ENCODE measurements around the gene ZNF664.

Gene ZNF664

DNA sequence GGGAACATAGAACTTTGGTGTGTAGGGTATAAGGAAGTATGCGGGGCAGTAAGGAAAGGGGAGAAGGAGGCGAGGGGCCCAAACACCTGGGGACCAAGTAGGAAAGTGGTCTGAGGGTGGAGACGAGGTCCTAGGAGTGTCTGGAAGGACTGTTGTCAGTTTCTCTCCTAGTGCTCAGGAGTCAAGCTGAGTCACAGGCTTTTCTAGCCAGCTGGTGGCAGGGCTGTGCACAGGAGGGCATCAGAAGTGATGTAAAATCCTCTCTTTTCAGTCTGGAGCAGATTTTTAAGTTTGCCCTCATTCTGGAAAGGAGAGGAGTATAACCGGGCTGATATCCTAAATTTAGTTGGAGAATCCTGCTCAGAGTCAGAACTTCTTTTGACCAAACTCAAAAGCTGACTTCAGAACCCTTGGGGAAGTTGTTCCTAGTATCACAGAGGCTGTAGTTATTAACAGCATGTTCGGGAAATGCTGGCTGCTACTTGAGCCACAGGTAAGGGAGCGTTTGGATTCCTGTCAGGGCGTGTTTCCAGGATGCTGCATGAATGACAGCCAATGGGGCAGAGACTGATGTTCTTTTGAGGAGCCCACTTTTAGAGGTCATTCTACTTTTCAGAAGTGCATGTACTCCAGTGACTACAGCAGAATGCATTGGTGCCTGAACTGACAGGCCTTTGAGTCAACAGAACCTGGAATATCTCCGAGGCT, 19.3 kb downstream of the ZNF664 start:
- DNase-seq: no peak

DNA sequence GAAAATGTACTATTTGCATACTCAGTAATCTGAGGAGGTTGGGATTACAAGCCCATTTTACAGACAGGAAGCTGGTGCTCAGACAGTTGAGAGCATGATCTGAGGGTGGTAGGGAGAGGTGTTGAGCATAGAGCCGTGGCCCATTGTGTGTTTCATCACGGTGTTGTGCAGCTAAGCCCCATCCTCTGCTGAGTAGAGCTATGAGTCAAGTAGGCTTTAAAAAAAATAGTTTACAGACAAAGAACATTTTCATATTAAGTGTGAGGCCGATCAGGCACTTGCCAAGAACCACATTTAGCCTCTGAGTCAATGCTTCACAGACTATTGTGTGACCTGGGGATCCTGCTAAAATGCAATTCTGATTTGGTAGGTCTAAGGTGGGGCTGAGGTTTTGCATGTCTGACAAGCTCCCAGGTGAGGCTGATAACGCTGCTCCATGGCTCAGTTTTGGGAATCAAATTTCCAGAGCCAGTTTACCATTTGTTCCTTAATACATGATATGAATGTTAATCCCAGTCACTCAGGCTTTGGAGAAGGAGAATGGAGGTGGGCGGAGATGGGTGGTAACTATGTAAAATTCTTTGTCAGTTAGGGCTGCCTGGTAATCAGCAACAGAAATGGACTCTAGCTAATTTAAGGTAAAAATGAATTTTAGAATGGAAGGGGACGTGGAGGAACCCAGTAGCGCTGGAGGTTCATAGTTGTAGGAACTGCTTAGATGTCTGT, 22.2 kb downstream of the ZNF664 start:
- DNase-seq: no peak

DNA sequence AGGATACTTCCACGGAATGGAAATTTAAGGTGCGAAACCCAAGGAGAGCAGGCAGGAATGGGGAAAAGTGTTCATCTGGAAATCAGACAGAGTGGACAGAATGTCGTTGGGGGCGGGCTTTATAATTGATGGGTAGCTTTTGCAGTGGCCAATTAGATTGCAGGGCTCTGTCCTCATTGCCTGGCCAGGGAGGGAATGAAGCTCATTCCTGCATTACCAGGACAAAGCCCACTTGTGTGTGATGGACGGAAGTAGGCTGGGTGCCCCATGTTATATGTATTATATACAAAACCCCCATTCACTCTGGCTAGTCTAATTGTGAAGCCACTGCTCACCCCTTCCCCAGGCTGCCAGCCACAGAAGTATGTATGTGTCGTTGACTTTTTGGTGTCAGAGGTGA, 23.6 kb downstream of the ZNF664 start:
- DNase-seq: no peak

DNA sequence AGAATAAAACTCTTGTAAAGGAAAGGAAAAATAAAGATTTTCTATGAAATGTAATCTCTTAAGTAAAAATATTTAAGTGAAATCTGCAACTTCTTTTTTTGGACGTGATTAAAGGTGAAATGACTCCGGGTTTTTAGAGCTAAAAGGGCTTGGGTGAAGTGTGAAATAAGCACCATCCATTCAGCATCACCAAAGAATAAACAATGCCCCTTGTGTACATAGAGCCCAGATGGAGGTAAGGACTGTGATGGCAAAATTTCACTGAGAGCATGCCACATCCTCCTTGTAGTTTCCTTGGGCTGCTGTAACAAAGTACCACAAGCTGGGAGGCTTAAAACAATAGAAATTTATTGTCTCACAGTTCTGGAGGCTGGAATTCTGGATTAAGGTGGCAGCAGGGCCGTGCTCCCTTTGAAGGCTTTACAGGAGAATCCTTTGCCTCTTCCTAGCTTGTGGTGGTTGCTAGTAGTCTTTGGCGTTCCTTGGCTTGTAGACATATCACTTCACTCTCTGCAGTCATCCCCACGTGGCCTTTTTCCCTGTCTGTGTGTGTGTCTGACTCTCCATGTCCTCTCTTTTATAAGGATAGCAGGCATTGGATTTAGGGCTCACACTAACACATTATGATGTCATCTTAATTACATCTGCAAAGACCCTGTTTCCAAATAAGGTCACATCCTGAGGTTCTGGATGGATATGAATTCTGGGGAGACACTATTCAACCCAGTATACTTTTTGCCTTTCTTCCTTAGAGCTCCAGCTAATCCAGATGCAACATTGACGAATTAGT, 24.2 kb downstream of the ZNF664 start:
- no peak for DNase-seq

DNA sequence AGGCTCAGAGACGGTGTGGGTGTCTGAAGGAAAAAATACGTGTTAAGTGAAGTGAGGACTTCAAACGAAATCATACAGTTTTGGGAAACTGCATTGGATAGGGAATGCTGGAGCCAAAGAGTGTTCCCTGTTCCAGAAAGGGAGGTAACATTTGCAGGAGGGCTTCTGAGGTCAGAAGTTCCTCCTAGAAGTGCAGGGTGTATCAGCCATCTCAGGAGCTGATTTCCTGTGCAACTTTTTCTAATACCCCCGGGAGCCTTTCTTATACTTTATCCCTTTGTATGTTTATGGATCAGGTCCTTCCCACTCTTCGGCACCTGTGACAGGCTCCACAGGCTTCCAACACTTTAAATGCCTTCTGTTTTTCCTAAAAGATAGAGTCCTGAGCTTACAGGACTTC, 24.9 kb downstream of the ZNF664 start:
- no peak for DNase-seq

DNA sequence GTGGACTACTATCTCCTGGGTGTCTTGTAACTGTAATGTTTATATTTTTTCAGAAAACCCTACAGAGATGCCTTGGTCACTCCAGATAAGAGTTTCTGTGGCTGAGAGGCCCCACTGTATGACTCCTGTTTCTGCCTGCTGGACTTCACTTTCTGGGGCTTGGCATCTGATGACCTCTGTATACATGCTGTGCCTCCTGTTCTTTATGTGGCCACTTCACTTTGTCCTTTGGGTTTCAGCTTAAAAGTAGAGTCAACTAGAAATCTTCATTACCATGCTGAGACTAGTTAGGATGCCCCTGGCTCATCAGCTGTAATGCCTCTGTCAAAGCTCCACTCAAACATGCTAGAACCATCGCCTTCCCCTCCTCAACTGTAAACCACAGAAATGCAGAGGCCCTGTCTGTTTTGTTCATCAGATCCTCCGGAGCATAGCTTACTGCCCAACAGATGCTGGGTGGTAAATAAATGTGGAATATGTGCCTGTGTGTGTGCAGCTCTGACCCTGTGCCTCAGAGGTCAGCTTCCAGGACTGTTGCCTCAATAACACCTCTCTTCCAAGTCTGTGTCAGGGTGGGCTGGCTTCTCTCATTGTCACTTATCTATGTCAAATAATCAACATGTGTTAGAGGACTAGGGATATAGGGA, 25.5 kb downstream of the ZNF664 start:
- DNase-seq: no peak

DNA sequence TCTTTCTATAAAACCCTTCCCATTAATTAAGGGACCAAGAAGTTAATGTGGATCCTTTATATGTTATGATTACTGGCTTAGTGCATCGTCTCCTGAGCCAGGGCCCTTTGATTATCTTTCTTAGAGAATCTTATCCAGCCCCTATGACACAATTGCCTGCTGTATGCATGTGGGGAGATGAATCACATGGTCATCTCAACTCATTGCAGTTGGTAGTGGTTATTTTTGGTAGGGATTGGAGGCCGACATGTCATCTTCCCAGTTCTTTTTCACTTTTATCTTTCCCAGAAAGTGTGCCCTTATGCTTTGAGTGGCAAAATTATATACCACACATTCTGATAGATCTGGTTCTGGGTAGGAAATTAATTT, 26.0 kb downstream of the ZNF664 start:
- no peak for DNase-seq

DNA sequence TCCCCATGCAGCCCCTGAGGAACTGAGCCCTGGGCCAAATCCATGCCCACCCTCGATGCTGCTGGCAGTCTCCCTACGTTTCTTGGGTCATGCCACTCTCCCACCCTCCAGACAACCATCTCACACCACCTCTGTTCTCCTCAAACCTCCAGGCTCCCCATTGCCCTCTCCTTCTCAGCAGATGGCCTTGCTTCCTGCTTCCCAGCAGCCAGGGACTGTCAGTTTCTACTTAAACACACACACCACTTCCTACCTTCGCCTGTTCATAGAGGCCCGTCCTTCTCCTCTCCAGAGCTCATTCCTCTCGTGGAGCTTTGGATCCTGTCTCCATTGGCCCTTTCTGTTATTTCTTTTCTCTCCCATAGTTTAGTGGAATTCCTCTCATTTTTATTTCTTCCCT, 27.1 kb downstream of the ZNF664 start:
- DNase-seq: no peak

DNA sequence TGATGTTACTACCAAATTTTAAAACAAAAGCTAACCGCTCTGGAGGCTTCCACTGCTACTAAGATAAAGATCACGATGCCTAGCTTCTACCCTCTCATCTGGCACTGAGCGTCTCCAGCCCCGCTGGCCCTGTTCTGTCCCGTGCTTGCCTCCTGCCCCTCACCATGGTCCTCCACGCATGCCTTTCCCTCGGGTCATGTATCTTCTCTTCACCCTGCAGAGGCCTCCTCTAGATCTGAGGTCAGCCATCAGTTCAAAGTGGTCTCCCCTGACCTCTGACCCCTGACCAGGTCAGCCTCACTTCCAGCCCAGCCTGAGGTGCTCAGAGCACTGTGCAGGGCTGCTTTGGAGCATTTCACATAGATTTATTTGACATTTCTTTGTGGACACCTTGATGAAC, 28.3 kb downstream of the ZNF664 start:
- no peak for DNase-seq

DNA sequence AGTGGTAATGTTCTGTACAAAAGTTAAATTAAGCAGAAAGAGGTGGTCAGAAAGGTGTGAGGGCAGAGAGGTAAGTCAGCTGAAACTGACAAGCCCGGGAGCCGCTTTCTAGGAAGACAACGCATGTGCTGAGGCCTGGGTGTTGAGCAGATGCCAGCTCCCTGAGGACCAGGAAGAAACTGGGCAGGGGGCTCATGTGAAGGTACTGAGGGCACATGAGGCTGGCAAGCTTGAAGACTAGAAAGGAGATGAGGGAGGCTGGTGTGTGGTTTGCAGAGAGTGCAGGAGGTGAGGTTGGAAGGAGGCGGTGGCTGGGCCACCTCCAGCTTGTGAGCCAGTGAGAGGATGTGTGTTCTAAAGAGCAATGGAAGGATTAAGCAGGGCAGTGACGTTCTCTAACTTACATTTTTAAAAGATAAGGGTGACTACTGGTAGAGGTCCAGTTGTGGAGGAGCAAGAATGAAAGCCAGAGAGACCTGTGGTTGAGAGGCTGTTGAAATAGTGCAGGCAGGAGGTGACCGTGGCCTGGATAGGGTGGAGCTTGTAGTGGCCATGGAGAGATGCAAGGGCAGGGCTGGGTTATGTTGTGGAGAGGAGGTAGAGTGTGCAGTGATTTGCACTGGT, 29.1 kb downstream of the ZNF664 start:
- no peak for DNase-seq

DNA sequence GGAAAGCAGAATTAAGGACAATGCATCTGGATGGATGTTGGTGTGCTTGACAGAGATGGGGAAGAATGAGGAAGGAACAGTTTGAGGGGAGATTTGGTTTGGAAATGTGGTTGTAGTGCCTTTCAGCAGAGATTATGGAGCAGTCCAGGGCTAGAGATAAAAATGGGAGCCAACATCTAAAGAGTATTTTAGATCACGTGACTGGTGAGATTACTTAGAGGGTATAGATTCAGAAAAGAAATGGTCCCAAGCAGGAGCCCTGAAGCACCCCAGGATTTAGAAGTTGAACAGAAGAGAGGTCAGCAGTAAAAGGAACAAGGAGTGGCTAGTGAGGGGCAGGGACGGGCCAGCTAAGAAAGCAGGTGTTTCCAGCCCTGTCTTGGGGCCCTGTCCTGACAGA, 29.6 kb downstream of the ZNF664 start:
- DNase-seq: no peak

DNA sequence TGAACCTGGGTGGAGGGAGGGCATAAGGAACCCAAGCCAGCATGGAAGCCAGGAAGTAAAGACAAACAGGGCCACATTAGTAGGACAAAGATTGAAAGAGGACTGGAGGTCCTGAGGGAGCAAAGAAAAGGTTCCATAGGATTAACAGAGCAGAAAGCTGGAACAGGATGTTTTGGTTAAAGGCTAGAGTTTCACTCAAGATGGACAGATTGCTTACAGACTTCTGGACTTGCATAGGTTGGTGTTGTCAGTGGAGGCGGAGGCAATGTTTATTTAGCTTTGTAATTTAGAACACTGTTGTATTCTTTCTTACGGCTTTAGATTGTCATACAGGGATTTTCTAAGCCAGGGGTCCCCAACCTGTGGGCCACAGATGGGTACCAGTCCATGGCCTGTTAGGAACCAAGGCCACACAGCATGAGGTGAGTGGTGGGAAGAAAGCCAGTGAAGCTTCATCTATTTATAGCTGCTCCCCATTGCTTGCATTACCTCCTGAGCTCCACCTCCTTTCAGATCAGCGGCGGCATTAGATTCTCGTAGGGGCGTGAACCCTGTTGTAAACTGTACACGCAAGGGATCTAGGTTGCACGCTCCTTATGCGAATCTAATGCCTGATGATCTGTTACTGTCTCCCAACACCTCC, 31.3 kb downstream of the ZNF664 start:
- no peak for DNase-seq

DNA sequence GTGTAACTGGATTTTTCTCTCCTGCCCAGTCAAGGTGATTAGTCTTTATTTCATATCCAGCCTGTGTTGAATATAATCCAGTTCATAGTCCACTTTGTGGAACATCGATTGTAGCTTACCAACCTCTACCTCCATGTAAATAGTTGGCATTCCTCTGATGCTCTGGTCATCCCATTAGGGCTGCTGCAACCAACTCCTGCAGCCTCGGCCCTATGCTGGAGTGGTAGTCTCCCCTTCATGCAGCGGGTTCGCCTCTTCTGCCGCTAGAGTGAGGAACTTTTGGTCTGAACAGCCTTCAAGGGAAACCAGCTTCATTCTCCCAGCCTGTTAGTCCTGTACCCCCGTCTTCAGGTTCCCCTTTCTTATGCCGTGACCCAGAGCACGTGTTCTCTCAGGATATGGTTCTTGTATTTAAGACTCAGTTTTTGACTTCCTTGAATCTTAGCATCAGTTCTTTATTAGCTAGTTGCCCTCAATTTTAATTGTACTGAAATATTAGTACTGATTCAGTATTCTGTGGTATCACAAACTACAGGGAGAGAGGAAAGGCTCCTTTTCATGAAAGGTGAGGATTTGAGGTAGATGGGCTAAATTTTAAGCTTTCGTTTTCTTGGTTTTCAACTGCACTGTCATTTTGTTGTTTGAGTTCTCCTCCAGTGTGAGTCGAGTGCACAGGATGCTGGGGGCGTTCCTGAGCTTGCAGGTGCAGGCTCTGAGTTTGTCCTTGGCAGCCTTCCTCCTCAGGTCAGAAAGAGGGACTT, 33.2 kb downstream of the ZNF664 start:
- DNase-seq: no peak

DNA sequence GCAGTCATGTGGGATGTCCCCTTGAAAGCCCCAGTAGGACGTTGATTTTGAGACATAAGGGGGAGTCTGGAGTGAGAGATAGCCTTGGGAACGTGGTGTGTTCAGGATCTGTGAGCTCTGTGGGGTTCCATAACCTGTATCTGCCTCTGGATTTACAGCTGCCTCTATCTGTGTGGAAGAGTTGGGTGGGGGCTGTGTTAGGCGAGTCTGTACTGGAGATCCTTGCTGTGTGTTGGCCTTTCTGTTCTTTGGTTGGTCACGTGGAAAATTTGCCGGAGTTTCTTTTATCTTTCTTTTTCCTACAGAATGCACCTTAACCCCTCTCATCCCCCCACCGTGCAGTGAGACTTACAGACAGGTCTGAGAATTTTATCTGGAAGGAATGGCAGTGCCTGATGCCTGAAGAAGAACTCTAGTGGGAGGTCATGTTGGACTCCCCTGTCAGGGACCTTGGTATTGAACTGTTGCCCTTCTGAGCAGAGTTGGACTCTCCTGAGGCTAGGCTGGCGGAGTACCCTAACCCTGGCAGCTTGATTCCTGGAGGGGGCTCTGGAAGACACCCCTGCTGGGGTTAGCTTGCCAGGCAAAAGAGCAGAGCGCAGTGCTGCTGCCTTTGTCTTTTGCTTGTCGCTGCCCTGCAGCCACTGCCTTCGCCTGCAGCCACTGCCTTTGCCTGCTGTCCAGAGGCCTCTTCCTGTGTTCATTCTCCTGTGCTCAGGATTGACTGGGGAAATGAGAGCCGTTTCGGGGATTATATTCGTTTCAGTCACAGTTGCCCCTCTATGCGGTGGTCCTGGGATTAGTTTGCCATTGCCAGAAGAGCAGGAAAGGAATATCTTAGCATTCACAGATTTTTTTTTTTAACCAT, 34.1 kb downstream of the ZNF664 start:
- DNase-seq: no peak

DNA sequence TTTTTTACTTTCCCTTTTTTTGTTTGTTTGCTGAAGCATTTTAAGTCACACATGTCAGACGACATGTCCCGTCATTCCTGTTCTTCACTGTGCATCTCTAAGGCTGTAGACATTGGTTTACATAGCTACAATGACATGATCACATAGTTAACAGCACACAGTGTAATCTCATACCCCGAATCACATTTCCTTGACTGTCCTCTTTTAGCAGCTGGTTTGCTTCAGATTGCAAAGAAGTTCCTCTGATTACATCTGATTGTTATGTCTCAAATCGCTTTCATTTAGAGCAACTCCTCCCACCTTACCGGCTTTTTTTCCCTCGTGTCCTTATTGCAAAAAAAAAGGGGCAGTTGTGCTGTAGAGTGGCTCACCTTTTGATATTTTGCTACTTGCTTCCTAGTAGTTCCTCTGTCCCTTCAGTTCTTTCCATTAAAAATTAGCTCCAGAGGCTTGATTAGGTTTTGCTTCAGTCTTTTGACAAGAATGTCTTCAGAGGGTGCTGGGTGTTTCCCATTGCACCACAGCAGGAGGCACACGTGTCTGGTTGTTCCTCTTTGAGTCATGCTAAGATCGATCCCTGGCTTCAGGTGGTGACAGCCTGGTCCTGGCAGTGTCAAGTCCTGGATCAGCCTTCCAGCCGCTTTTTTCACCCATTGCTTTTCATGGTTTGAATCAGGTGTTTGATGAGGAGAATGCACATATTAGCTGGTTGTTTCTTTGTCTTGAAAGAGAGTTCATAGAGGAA, 35.0 kb downstream of the ZNF664 start:
- no peak for DNase-seq

DNA sequence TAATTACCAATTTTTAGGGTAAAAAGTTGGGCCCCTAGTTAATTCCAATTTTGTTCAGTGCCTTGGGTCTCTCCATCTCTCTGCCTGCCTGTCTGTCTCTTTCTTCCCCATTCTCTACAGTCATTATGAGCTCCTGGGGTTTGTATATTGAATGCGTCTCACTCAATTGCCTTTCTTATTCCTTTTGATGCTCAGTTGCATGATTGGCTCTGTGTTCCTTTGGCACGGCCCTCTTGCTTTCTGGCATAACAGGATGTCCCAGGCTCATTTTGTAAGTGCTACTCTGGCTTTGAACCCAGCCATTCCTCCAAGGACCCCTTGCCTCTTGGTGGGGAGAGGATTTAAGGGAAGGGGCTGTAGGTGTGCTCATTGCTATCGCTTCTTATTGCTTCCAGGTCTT, 35.6 kb downstream of the ZNF664 start:
- no peak for DNase-seq

DNA sequence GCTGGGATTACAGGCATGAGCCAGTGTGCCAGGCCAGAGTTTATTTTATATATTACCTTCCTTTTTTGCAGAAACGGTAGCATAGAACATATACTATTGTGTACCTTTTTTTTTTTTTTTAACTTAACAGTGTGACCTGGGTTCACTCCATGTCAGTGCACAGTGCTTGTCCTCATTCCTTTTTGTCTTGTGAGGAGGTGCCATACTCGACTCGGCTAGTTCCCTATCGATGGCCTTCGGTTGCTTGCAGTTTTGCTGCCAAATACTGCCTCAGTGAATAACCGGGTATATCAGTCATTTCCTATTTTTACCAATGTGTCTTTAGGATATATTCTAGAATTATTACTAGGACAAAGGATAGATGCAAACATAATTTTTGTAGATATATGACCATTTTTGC, 36.8 kb downstream of the ZNF664 start:
- no peak for DNase-seq

DNA sequence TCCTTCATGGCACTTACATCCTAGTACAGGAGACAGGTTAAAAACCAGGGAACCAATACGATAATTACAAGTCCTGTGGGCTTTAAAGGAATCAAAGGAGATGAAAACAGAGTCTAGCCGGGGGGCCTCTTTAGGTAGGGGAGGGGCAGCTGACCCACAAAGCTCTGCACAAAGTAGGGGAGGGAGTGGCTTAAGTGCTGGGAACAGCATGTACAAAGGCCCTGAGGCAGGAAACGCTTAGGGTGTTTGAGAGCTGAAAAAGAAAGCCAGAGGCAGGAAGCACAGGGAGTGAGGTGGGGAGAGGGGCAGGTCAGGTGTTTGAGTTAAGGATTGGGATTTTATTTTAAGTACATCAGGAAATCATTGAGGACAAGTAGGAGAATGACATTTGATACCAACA, 37.7 kb downstream of the ZNF664 start:
- DNase-seq: no peak

DNA sequence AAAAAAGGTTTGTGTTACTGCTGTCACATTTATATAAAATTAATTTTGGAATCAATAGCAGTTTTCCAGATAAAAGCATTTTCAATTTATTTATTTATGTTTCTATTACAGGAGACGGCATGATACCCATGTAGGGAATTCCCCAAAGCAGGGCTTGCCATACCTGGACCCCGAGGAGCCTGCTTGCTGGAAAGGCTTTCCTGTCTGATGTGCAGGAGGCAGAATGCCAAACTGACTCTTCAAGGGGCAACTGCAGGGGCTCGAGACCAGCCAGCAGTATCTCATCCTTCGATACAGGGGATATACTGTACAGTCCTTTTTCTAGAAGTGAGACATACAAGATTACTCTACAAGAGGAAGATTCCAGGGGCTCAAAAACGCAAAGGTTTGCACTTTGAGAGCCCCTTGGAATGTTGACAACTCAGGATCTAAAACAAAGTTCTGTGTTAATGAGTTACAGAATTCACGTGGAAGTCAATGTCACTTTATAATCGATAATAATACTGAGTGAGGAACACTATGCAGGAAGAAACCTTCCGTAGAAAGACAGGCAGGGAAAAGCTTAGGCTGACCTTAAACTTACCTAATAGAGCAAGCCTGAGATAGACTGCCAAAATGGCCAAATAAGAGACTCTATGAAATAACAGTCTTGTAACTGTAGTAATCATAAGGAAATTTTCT, 38.6 kb downstream of the ZNF664 start:
- no peak for DNase-seq

All from activated CD4-positive, alpha-beta T cell treated with anti-CD3 and anti-CD28 coated beads, Interleukin-2, amount 50 U/mL, for 1 hour (primary cell).